Stimulated activated CD4-positive, alpha-beta T cell treated with anti-CD3 and anti-CD28 coated beads, Interleukin-15, amount 100 ng/mL, for 1 hour (primary cell): ENCODE data around the gene OR6P1.

Source experiments
- DNase-seq, 2 donors: peaks; one replicate each; pipeline ENCODE4 v3.0.0-alpha.2; 2020; ENCODE audit warnings: low read depth in 1 of 2, low spot score in 1 of 2

OR6P1 gene, protein sequence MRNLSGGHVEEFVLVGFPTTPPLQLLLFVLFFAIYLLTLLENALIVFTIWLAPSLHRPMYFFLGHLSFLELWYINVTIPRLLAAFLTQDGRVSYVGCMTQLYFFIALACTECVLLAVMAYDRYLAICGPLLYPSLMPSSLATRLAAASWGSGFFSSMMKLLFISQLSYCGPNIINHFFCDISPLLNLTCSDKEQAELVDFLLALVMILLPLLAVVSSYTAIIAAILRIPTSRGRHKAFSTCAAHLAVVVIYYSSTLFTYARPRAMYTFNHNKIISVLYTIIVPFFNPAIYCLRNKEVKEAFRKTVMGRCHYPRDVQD

DNA sequence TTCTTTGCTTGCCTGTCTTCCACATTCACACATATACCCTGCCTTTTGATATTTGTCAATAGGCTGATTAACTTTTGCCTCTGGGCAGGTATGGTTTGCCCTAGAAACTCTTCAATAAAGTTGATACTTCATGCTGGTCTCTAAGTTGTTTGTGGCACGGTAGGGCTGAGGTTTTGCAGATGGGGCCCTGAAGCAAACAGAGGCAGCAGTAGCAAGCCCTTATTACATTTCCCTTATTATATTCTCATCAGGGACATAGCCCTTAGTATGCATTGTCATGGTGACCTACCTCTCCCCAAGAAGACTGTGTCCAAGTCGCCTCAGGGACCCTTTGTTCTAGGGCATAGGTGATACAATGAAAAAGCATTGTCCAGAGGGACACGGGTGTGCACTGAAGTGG lies at the start of gene OR6P1:
Gene OR6P1 (minus strand): TSS at position 101 of the 400 bp plus-strand sequence. CDS start 6,976 bp downstream, outside the sequence.
- no peak for DNase-seq

DNA sequence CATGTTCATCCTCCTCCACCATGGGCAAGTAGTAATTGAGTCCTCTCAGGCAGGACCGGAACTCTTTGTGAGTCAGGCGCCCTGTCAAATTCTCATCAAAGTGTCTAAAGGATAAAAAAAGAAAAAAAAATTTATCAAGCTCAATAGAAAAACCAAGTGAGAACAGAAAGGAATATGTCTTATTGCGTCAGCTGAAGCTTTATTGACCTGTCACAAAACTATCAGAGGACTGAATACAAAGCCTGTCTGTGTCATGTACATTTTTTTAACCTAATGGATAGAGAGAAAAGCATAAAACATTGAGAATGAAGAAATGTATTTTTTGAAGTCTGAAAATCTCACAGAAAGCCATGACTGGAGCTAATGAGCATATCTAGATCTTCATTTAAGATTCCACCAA lies 43.4 kb upstream of the OR6P1 start:
- DNase-seq: no peak

DNA sequence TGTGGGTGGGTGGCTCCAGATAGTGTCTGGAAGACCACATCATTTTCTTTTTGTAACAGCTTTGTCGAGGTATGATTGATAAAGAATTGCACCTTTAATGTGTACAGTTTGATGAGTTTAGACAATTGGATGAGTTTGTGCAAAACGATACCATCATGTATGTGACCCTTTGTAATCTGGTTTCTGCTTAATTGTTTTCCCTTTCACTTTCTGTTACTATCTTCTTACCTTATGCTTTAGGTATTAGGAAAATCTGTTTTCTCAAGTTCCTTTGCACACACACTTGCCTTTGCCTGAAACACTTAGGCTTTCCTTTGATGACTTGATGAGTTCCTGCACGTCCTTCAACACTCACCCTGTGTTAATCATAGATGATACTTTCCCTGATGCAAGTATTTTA lies 41.5 kb upstream of the OR6P1 start:
- DNase-seq: no peak

DNA sequence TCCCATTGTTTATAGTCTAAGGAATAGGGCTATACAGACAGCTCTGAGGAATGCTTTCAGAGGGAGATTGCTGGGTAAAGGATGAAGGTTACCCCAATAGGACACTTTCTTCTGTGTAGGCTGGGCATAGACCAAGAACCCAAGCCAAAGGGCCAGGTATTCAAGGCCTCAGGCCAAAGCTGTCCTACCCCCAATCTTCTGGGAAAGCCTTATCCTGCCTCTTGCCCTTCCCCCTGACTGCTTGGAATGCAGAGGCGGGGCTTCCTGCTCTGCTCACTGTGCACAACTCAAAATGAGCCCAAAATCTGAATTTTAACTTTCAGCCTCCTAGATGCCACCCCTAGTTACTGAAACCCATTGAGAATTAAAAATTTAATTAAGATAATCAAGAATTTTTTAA lies 36.9 kb upstream of the OR6P1 start:
- no peak for DNase-seq

DNA sequence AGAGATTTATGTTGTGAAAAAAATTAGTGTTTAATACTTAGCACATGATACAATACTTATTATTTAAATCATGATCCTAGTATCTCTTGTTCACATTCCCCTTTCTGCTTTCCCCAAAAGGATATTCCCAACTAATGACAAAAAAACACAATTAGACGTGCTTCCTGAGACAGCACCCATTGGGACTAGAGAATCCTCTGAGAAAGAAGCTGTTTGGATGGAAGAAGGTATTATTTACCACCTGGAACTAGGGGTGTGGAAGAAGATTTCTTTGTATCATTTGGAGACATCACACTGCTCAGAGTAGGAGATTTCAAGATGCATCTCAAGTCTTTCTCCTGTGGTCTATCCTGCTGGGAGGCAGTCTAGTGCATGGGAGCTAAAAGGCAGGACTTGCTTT lies 34.6 kb upstream of the OR6P1 start, which contains the start of gene OR10Z1:
Gene OR10Z1 (plus strand): TSS at position 301 of the 400 bp plus-strand sequence. CDS start 1,171 bp downstream, outside the sequence.
- DNase-seq: no peak

DNA sequence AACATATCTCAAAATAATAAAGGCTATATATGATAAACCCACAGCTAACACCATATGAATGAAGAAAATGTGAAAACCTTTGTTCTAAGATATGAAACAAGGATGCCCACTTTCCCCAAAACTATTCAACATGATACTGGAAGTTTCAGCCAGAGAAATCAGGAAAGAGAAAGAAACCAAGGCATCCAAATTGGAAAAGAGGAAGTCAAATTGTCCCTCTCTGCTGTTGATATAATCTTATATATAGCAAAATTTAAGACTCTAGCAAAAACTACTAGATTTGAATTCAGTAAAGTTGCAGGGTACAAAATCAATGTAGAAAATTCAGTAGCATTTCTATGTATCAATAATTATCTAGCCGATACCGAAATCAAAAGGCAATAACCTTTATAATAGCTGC lies 30.4 kb upstream of the OR6P1 start:
- no peak for DNase-seq

DNA sequence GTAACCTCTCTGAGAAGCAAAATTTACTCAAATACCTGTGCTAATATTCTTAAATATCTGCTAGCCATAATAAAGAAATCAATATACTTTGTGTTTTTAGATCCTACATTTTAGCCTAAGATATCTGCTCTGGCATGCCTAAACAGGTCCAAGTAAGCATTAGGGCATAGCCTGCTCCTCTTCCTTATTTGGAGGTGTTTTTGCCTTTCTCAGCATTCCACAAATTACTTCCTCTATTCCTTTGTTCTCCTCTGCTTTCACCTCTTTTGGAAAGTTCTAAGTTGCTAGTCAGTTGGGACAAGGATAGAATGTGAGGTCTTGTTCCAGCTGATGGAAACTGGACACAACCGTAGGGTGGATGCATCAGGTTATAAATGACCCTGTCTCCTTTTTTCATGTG lies 16.6 kb upstream of the OR6P1 start:
- no peak for DNase-seq

DNA sequence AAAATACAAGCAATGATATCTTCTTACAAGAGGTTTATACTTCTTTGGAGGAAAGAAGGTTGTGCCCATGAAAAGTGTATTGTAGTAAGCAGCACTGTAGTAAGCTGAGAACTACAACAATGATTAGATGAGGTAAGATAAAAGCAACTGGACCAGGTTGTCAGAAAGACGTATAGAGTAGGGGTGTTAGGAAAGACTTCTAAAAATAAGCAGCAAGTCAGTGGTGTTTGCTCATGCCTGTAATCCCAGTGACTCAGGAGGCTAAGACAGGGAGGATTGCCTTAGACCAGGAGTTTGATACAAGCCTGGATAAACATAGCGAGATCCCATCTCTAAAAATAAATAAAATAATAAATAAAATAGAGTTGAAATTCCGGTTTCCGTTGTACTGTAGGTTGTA lies 13.6 kb upstream of the OR6P1 start:
- DNase-seq: no peak

DNA sequence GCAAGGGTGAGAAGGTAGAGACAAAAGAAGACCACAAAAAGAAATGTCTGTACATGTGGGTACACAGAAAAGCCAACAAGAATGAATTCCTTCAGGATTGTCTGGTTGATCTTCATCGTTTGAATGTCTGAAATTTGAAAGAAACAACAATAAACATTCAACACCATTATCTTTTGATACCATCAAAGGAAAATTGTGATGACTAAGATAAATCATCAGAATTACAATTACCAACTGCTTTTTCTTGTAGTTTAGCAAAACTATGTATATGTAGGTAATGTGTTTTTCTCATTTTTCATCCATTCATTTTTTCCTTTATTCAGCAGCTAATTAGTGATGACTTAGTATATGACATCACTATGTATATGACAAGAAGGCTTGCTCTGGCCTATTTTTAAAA lies 9.4 kb upstream of the OR6P1 start, which contains the start of gene OR10X1:
Gene OR10X1 (minus strand): TSS at position 167 of the 400 bp plus-strand sequence. CDS start 0 bp downstream, at position 167.
- DNase-seq: no peak

DNA sequence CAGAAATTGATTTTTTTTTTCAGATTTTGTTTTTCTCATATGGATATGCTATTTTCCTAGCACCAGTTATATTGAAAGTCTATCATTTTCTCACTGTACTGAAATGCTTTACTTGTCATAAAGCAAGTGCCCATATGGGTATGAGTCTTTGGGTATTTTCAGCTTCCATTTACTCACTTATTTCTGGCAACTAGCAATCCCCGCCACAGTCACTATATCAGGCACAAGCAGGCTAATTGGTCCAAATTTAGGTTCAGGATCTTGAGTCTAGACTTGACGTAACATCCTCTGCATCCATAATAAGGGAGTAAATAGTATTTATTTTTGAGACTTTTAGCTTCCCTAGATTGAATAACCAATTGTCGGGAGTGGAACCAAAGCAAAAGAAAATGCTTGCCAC lies 7.2 kb upstream of the OR6P1 start:
- no peak for DNase-seq

DNA sequence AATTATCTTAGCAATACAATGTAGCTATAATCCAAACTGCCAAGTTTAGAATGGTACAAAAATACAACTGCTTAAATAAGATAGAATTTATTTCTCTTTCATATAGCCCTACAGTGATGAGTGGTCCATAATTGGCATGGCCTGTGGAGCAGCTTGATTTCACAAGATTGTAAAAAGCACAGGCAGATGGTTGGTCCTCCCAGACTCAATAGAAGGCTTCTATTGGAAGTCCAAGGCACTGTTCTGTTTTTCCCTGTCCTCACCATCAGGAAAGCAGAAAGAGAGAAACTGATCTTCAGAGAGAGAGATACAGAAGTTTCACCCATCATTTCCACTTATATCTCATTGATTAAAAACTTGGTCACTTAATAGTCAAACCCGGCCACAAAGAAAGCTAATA lies 1.8 kb upstream of the OR6P1 start:
- DNase-seq: no peak

DNA sequence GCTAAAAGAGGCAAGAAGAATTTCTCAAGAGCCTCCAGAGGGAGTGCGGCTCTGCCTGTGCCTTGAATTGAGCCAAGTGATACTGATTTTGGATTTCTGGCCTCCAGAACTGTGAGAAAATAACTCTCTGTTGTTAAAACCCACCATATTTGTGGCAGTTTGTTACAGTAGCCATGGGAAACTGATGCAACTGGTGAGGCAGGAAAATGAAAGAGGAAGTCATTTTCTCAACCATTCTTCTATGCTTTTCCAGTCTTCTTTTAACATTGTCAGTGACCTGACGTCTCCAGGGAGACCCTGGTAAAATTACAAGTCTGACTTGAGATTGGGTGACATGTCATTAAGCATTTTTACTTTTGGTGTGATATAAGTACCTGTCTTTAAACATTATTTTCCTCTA lies 5.8 kb downstream of the OR6P1 start:
- no peak for DNase-seq

DNA sequence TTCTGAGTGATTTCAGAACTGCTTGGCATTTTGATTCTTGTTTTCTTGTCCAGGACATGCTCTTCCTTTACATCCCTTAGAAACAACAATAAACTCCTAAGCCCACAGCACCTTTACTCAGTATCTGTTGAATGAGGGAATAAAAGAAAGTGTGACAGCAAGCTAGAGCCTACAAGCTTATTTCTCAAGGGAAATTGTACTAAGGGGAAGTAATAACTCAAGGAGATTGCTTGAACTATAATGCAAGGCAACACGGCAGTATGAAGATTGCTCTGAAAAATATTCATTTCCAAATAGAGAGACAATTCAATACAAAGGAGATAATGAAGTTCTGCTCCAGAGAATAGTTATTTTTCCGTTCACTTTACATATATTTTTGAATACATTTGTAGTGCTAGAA lies 6.5 kb downstream of the OR6P1 start:
- DNase-seq: no peak

DNA sequence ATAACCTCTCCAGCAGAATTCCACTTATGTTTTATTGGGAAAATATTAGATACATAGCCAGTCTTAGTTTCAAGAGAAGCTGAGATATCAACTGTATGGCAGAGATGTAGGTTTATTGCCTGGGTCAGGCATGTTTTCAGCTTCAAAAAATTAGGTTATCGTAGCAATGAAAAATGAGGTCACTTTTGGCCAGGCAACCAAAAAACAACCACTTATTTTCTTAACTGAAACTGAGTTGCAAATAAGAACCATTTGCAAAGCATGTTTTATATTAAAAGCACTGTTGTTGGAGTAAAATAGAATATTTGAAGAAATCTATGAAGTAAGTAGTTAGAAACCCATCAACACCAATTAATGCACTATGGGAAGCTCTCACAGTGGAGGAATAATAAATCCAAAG lies 10.7 kb downstream of the OR6P1 start:
- DNase-seq: no peak

DNA sequence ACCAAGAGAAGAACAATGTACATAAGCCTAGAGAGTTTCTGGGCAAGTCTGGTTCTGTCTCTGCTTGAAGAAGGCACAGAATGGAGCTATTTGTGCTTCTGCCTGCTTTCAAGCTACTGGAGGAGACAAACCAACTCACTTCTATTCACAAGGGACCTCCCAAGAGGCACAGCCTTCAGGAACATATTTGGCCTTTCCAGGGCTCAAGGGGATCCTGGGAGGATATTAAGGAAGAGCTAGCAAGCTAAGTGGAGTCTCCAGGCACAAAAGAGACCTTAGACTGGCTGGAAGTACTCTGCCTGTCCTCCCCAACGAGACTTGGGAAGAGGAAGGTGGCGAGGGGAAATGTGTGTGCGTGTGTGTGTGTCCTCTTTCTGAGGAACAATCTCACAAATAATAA lies 16.0 kb downstream of the OR6P1 start, which contains the start of gene OR6Y1:
Gene OR6Y1 (minus strand): TSS at position 54 of the 400 bp plus-strand sequence. CDS start 6,300 bp downstream, outside the sequence.
- no peak for DNase-seq

DNA sequence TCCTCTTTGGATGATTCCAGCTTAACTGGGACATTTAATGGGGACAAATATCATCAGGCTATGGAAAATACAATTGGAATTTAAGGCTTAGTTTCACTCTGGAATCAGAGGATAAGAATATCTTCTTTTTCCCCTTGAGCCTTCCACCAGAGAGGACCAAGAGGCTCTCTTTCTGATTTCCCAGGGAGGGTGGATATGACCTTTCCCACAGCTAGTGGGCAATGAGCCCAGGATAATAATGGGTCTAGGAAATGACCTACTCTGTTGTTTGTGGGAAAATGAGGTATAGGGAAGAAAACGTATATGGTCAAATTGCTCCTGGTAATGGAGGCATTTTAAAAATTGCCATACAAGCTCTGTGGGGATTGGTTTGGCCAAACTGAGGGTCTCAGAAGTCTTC lies 18.1 kb downstream of the OR6P1 start:
- no peak for DNase-seq

DNA sequence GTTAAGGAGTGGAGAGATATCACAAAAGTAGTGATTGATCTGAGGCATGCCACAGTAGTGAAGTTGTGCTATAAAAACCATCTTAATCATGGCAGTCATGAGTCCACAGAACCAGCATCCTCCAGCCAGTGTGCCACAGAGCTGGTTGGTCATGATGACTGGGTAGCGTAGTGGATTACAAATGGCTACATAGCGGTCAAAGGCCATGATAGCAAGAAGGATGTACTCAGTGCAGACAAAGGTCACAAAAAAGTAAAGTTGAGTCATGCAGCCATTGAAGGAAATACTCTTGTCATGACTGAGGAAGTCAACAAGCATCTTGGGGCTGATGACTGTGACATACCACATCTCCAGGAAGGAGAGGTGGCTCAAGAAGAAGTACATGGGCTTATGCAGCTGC lies 22.8 kb downstream of the OR6P1 start:
- no peak for DNase-seq

DNA sequence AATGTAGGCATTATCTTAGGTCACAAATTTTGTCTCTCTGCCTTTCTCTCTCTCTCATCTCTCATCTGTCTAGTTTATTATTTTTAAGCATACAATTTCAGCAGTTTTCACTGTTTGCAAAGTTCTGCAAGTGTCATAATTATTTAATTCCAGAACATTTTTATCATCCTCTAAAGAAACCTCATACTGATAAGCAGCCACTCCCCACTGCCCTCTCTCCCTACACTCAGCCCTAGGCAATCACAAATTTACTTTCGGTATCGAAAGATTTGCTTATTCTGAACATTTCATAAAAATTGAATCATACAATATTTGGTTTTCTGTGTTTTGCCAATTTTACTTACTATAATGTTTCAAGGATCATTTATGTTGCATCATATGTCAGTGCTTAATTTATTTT lies 32.8 kb downstream of the OR6P1 start:
- no peak for DNase-seq

DNA sequence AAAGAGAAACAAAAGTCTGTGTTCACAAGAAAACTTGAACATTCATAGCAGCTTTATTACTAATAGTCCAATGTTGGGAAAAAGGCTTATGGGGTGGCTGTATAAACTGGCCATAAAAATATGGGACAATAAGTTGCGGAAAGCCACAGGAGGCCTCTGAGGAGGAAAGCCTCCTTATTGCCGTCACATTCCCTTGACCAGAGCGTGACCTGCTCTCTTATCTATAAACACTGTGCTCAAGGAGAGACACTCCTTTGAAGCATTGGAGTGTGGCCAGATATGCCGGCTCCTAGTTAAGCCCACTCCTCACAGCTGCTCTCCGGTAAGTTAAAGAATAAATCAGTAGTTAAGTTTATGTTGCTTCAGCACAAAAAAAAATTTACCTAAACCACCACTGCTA lies 35.9 kb downstream of the OR6P1 start:
- no peak for DNase-seq

DNA sequence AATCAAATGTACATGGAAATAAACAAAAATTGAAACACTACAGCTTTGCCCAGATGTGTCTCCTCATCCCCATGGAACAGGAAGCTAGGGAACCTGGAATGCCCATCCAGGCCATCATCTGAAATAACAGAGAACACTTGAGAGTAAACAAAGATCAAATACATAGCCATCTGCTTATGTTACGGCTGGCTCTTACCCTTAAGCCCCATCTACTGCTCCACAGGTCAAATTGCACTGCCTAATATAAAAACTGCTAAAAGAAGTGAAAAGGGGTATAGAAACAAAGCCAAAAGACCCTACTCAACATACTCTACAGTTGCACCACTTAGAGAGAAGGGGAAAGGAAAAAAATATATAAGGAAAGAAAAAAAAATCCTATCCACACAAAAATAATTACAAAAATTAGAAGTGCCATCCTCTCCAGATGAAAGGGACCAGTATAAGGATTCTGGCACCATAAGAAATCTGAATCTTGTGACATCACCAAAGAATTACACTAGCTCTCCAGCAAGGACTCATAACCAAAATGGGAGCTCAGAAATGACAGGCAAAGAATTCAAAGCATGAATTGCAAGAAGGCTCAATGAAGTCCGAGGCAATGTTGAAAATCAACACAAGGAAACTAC lies 43.1 kb downstream of the OR6P1 start:
- no peak for DNase-seq

DNA sequence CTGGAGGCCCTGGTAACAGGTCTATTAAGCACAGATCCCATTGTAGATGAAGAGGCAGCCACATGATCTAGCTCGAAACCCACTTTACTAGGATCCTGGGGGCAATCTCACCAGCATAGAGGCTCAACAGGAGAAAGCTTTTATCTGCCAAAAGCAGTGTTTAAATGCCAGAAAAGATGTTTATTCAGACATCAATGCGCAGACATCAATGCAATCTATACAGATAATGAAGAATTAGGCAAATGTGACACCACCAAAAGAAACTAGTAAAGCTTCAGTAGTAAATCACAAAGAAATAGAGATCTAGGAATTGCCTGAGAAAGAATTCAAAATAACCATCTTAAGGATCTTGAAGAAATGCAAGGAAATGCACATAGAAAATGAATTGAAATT lies 48.7 kb downstream of the OR6P1 start:
- DNase-seq: no peak

DNA sequence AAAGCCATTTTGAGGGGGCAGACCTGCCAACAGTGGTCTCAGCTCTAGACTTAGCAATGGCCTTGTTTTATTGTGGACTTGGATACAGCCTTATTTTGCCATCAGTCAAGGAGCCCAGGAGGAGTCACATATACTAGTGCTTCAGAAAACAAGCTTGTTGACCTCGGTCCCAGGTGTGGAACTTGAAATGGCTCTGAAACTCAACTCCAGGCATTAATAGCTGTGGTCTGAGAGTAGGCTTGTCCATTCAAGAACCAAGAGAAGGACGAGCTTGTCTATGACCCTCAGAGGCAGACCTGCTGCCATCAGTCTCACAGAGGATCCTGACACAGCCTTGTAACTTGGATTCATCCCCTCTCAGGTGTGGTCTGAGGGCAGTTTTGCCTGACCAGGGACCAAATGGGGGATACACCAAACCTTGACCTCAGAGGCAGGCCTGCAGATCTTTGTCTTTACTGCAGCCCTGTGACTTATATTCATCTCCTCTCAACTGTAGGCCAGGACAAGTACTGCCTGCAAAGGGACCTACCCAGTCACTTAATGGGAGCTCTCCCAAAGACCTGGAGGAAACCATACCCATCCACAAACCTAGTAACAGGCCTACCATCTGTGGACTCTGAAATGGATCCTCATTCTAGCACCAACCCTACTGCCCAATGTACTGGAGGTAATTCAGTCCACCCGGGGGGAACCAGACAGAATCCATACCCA lies 49.3 kb downstream of the OR6P1 start:
- no peak for DNase-seq
